ENCODE results near the gene KRTAP20-2.

Gene KRTAP20-2

DNA sequence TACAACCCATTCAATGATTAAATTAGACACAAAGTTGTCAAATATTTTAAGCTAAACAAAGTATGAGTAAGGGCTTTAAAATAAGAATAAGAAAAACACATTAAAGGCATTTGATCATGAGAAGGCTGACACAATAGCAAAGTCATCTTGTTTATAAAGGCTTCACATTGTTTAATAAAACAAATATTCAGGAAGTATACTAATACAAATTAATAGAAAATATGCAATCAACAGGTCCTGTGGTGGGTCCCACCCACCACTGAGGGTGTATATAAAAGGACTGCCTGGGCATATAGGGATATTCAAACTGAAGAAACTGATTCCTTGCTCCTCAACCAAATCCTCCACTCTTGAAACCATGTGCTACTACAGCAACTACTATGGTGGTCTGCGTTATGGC is at the start of gene KRTAP20-2:
Gene KRTAP20-2, plus strand, starts transcription at position 301 of the 400 bp plus-strand sequence. Its CDS starts 58 bp downstream, at position 359.
- DNase-seq, result no peak

GRCh38 chr21:30590297-30590696 is 44.7 kb upstream of the KRTAP20-2 start, which contains the start of gene KRTAP22-2:
KRTAP22-2 (minus strand) TSS chr21:30590397.
- DNase-seq, result no peak

- no peak for DNase-seq
These were observed 42.9 kb upstream of the KRTAP20-2 start, which contains the start of gene KRTAP6-3 for GRCh38 chr21:30592140-30592539. KRTAP6-3 (plus strand) TSS chr21:30592440; CDS start chr21:30592446, 6 bp downstream.

DNA sequence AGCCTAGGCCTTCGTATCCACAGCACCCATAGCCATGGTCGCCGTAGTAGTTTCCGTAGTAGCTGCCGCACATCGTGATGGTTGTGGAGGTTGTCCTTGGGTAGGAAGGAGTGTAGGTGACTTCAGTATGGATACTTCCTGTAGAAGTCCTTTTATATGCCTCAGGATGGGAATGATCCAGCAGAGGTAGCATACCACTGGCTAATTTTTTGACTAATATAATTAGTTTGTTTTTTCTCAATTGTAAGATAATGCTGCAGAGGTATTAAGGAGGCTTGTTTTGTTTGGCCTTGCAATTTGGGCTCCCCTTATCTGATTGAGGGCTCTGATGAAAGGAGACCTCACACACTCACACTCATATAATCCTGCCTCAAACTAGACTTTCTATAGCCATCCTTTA is 36.2 kb upstream of the KRTAP20-2 start, which contains the start of gene KRTAP6-2:
Gene KRTAP6-2, minus strand, starts transcription at position 101 of the 400 bp plus-strand sequence. Its CDS starts 28 bp downstream, at position 73.
- no peak for DNase-seq

DNA sequence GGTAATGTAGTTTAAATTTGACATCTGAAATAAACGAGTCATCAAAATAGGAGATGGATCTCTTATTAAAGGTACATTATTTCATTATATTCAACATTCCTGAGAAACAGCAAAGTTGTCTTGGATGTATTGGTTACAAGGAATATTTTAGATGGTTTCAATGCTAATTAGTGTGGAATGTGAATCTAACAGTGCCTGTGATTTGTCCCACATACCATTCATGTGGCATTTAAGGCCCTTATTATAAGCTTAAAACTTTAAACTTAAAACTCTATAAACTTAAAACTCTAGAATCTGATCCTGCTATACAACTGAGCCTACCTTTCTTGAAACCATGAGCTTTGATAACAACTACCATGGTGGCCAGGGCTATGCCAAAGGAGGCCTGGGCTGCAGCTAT is 34.2 kb upstream of the KRTAP20-2 start, which contains the start of gene KRTAP22-1:
Gene KRTAP22-1, plus strand, starts transcription at position 301 of the 400 bp plus-strand sequence.
- no peak for DNase-seq

DNA sequence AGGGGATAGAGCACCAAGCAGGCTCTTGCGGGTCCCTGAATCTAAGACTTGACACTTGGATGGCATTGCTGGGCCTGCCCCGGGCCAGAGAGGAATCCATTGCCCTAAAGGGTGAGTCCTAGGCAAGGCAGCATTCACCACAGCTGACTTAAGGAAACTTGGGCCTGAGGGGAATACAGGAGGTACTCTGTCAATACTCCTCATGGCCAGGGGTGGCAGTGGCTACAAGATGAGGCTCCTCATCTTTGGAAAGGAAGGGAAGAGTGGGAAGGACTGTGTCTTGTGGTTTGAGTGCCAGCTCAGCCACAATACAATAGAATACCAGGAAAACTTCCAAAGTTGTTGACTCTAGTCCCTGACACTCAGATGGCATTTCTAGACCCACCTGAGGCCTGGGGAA is 29.0 kb upstream of the KRTAP20-2 start:
- no peak for DNase-seq

DNA sequence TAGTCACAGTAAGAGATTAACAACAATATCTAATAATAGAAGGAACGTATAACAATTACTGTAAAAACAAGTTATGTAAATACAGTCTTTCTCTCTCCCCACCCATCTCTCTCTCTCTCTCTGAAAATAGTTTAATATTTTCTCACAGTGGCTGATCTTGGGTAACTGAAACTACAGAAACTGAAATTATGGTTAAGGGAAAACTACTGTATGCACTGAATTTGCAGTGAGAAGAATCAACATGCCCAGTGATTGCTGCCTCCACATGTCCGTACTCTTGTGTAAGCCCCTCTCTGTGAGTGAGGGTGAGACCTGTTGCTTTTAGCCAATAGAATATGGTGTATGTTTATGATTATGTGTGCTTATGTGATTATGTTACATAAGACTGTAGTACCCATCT is 22.9 kb upstream of the KRTAP20-2 start:
- no peak for DNase-seq

GRCh38 chr21:30613836-30614235 is 21.2 kb upstream of the KRTAP20-2 start, which contains the start of gene KRTAP6-1:
KRTAP6-1 (minus strand) TSS chr21:30613930; CDS start chr21:30613904, 26 bp downstream.
- no peak for DNase-seq

DNA sequence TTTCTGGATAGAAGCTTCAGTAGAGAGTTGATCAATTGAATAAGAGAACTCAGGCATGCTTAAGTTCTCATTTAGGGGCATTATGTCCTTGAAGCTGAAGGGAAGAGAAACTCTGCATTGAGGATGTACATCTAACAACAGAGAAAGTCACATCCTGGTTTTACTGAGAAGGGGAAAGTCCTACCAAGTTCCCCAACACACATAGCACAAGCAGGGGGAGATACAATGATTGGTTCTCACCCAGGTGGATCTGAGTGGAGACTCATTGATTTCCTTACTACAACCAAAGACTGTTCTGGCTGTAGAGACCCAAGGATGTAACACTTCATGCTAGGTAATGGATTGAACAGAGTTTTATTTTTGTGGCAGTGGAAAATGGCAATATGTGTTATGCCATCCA is 19.8 kb upstream of the KRTAP20-2 start:
- no peak for DNase-seq

- DNase-seq, result no peak
These were observed 18.9 kb upstream of the KRTAP20-2 start, which contains the start of gene KRTAP20-1 for GRCh38 chr21:30616125-30616524. KRTAP20-1 (plus strand) TSS chr21:30616425; CDS start chr21:30616455, 30 bp downstream.

DNA sequence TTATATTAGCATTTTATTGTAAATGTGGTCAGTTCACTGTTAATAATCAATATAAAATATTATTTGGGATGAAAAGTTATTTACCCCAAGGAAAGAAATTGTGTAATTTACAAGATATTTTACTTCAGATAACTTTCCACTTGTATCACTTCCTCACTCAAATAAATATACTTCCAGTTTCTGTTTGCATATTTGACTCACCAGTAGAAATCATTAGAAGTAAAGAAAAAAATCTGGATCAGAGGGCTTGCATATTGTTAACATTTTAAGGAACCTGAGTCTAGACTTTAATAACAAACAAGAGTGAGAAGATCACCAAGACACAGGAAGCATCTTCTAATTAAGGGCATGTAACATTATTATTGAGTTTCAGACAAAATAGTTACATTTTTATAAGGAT is 14.9 kb upstream of the KRTAP20-2 start:
- DNase-seq, result no peak

- no peak for DNase-seq
These were observed 14.5 kb upstream of the KRTAP20-2 start, which contains the start of gene KRTAP20-4 for GRCh38 chr21:30620522-30620921. KRTAP20-4 (plus strand) TSS chr21:30620627.

DNA sequence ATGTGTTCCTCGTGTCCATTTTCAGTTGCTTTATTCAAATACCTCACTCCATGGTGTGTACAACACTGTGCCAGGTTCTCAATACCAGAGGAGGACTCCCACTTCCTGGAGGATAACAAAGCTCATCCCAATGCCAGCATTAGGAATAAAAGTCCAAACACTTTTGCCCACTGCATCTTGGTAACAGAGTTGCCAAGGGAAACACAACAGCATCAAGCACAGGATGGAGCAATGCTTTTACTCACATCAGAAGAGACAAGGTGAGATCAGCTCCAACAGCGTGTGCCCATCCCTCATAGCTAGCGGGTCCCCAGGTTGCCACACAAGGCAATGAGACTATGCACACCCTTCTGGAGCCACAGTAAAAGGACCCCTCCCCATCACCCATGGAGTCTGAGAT is 11.6 kb upstream of the KRTAP20-2 start:
- no peak for DNase-seq

DNA sequence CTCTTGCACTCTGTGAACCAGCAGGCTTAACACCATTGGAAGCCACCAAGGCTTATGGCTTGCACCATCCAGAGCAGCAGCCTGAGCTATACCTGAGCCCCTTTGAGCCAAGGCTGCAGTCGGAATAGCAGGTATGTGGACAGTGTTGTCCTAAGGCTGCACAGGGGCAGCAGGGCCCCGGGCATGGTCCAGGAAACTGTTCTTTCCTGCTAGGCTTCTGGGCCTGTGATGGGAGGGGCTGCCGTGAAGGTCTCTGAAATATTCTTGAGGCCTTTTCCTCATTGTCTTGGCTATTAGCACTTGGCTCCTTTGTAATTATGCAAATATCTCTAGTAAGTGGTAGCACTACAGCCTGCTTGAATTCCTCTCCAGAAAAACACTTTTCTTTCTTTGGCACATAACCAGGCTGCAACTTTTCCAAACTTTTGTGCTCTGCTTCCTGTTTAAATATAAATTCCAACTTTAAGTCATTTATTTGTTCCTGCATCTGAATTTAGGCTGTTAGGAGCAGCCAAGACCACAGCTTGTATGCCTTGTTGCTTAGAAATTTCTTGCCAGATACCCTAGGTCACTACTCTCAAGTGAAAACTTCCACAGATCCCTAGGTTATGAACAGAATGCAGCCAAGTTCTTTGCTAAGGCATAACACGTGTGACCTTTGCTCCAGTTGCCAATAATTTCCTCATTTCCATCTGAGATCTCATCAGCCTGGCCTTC is 9.4 kb upstream of the KRTAP20-2 start:
- no peak for DNase-seq

GRCh38 chr21:30628109-30628508 is 6.9 kb upstream of the KRTAP20-2 start:
- DNase-seq, result no peak

DNA sequence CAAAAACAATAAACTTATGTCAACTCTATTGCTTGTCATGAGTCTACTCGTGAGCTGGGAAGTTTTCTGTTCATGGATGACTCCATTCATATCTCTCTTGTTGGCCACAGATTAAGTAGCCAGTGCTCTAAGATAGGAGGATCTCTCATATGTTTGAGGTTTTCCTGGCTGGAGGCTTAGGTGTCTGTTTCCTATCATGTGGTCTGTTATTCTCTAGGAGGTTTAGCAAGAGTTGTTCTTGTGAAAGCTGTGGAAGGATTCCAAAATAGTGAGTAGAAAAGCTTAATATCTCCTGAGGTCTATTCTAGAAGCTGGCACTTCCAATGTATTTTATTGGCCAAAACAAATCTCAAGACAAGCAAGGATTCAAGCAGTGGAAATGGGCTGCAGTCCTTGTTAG is 5.8 kb upstream of the KRTAP20-2 start:
- no peak for DNase-seq

GRCh38 chr21:30638686-30639085 is 3.7 kb downstream of the KRTAP20-2 start:
- no peak for DNase-seq

GRCh38 chr21:30642564-30642963 is 7.6 kb downstream of the KRTAP20-2 start, which contains the start of gene KRTAP20-3:
KRTAP20-3 (plus strand) TSS chr21:30642864.
- no peak for DNase-seq

- DNase-seq, result no peak
These were observed 12.0 kb downstream of the KRTAP20-2 start for GRCh38 chr21:30646904-30647414.

DNA sequence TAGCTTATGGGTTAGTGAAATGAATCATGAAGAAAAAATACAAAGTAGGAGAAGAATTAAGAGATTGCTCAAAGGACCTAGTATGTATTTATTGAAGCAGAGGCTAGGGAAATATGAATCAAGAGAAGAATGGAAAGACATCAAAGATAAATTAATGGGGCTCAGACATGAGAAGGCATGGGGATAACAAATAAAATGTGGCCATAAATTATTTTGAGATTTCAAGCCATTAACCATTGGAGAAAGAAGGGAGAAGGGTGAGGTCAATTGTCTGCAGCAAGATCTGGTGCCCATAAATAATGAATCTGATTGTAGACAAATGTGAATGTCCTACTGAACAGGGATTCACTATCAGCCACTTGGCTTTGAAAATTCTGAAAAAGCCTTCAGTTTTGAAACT is 17.9 kb downstream of the KRTAP20-2 start:
- DNase-seq, result no peak

DNA sequence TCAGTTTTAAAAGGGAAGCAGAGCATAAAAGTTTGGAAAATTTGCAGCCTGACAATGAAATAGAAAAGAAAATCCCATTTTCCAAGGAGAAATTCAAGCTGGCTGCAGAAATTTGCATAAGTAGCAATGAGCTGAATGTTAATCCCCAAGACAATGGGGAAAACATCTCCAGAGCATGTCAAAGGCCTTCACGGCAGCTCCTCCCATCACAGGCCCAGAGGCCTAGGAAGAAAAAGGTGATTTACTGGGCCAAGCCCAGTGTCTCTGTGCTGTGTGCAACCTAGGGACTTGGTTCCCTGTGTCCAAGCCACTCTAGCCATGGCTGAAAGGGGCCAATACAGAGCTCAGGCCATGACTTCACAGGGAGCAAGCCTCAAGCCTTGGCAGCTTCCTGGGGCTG is 33.8 kb downstream of the KRTAP20-2 start:
- DNase-seq, result no peak

- DNase-seq, result no peak
These were observed 38.1 kb downstream of the KRTAP20-2 start for GRCh38 chr21:30672985-30673650.

DNA sequence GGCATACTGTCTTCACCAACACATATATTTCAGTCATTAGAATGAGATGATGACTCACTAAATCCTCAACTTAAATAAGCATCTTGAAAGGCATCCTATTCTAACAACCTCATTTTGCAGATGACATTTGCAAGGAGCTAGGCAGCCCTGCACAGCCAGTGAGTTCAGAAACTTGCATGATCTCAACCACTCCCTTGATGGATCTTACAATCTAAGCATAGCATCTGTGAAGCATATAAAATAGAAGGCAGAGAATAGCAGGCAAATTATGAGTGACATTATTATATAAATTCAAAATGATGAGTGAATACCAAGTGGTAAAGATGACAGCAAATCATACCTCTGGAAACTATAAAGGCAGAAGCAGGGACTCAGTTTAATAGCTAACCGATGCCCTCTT is 39.3 kb downstream of the KRTAP20-2 start:
- DNase-seq, result no peak

Measured in kidney glomerular epithelial cell (primary cell).